Dermis microvascular lymphatic vessel endothelial cell (primary cell): ENCODE measurements around the gene CDKN2C. TPM values are rescaled to one million over a fixed set of nuclear protein-coding genes. Genes with fewer than 3 reads are reported as not detected.
"Not testable (repeated sequence)": the region's sequence is repeated elsewhere in the genome, so short reads cannot be mapped to it uniquely, and the experiment has no call there.

ENCODE experiments used
- DNase-seq, 2 donors: peaks; one replicate each; pipeline versions ENCODE4 v3.0.0 to v3.0.0-alpha.2; 2010; ENCODE audit warnings: low read depth in 2 of 2
- total RNA-seq: library from RNA; depleted of rRNA; stranded (reverse); fragments of >200 nt; gene quantifications from 2 replicates; pipeline ENCODE4 v1.2.1, GENCODE V29; 2014

Gene CDKN2C
- 12.0 and 17.6 TPM in 2 replicates for total RNA-seq

DNA sequence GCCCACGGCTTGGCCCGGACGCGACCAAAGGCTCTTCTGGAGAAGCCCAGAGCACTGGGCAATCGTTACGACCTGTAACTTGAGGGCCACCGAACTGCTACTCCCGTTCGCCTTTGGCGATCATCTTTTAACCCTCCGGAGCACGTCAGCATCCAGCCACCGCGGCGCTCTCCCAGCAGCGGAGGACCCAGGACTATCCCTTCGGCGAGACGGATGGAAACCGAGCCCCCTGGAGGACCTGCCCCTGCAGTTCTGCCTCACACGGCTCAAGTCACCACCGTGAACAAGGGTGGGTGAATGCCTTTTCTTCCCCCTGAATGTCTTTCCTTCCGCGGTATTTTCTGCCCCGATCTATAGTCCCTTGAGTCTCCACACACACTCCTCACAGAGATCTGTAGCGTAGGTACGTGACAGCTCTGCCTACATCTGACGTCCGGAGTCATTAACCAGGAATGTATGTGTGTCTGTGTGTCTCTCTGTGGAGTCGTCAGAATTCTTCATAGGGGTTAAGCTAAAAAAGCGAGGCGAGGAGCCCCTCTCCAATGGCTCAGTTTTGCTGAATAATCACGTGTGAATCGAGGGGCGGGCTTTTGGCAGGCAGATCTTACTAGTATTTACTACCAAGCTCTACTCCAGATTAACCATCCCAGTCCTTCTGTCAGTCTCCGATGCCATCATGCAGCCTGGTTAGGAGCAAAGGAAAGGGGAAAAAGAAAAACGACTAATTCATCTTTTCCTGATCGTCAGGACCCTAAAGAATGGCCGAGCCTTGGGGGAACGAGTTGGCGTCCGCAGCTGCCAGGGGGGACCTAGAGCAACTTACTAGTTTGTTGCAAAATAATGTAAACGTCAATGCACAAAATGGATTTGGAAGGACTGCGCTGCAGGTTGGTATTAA lies at the start of gene CDKN2C:
CDKN2C (plus strand) TSS at position 635 of the 898 bp plus-strand sequence; CDS start at position 759, 124 bp downstream.
- peak; percentile 69 to 86 for DNase-seq

GRCh38 chr1:50920409-50920808 lies 49.6 kb upstream of the CDKN2C start:
- DNase-seq = no peak

DNA sequence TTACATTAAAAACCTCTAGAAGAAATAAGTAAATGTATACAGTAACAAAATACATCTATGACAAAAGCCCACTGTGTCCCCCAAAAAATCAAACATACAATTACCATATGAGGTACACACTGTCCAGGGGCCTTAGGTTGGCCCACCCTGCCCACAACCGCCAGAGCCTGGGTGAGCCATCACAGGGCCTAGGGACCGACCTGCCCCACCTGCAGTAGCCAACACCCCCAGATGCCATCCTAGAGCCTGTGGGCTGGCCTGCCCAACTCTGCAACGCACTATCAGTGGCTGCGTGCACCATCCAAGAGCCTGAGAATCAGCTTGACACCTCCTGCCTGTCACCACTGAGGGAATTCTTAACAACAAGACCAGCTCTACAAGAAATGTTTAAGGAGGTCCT lies 49.0 kb upstream of the CDKN2C start:
- DNase-seq = no peak

GRCh38 chr1:50923564-50923963 lies 46.5 kb upstream of the CDKN2C start:
- DNase-seq = no peak

DNA sequence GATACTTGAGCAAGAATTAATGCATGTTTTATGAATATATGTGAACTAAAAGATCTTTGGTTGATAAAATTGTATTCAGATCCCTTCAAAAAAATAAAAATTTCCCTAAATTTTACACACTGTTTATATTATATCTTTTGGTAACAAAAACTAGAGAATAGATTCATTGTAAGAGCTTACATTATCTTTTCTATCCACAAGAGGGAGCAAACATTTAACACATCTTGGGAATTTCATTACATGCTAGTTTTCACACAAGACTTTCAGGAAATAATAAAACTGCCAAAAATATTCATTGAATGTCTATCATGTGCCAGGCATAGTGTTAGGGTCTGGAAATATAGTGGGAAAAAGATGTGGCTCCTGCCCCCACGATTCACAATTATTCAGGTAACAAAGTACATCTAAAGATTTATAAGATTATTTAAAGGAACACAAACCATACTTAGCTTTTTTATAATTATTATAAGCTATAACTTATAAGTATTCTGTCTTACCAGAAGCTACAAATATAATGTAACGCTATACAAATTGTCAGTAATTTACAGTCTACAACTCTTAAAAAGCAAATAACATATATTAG lies 40.6 kb upstream of the CDKN2C start:
- peak; percentile 62 to 69 for DNase-seq

GRCh38 chr1:50930193-50930592 lies 39.9 kb upstream of the CDKN2C start:
- DNase-seq = peak; percentile 30 to 55

GRCh38 chr1:50930965-50931737 lies 38.9 kb upstream of the CDKN2C start:
- DNase-seq = no peak

DNA sequence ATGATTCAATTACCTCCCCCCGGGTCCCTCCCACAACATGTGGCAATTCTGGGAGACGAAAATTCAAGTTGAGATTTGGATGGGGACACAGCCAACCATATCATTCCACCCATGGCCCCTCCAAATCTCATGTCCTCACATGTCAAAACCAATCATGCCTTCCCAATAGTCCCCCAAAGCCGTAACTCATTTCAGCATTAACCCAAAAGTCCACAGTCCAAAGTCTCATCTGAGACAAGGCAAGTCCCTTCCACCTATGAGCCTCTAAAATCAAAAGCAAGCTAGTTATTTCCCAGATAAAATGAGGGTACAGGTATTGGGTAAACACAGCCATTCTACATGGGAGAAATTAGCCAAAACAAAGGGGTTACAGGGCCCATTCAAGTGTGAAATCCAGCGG lies 38.0 kb upstream of the CDKN2C start:
- not testable (repeated sequence) for DNase-seq

DNA sequence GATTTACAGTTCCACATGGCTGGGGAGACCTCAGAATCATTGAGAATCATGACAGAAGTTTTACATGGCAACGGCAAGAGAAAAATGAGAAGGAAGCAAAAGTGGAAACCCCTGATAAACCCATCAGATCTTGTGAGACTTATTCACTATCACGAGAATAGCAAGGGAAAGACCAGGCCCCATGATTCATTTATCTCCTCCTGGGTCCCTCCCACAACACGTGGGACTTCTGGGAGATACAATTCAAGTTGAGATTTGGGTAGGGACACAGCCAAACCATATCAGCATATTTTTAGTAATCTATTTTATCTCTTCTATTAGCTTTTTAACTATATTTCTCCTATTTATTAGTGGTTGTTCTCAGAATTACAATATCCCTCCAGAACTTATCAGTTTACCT lies 36.3 kb upstream of the CDKN2C start:
- not testable (repeated sequence) for DNase-seq

- DNase-seq = no peak
Measured at GRCh38 chr1:50934838-50935237, 35.2 kb upstream of the CDKN2C start.

- DNase-seq = not testable (repeated sequence)
Measured at GRCh38 chr1:50935276-50935675, 34.8 kb upstream of the CDKN2C start.

DNA sequence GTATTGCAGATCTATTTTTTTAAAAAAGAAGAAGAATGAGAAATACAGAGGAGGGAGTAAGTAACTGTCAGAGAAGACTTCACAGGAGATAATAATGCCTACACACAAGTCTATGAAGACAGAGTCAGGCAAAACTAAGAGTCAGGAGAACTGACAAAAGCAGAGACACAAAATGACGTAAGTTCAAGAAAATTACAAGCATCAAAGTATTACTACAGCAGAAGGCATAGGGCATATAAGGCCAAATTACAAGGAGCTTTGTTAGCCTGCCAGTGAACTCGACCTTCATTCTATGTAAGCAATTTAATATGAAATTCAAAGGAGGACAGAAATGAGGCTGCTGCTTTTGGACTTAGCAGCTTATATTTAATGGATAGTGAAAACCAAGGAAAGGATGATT lies 33.7 kb upstream of the CDKN2C start:
- DNase-seq = no peak

DNA sequence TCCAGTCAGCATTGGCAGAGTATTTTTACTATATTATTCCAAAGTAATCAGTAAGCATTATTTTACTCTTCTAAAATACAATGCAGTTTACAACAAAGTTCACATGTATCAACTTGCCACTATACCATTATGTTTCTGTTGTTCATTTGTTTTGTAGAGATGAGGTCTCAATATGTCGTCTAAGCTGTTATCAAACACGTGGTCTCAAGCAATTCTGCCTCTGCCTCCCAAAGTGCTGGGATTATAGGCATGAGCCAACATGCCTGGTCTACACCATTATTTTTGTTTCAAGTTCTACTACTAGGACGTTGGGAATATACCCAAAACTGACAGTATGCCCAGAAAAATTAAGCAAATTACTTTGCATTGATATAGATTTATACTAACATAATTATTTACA lies 29.8 kb upstream of the CDKN2C start:
- DNase-seq = no peak

DNA sequence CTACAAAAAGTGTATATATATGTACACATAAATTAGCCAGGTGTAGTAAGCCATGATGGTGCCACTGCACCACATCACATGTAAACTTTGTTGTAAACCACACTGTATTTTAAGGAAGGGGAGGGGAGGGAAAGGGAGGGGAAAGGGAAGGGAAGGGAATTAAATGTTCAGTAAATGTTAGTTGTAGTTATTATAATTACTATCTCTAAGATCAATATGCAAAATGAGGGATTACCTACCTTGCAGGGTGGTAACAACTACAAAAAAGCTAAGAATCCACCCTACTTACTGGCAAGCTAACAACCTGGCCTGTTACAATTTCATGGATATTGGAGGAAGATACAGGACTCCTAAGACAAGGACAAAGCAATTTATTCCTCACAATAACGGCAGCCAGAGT lies 27.7 kb upstream of the CDKN2C start:
- no peak for DNase-seq

DNA sequence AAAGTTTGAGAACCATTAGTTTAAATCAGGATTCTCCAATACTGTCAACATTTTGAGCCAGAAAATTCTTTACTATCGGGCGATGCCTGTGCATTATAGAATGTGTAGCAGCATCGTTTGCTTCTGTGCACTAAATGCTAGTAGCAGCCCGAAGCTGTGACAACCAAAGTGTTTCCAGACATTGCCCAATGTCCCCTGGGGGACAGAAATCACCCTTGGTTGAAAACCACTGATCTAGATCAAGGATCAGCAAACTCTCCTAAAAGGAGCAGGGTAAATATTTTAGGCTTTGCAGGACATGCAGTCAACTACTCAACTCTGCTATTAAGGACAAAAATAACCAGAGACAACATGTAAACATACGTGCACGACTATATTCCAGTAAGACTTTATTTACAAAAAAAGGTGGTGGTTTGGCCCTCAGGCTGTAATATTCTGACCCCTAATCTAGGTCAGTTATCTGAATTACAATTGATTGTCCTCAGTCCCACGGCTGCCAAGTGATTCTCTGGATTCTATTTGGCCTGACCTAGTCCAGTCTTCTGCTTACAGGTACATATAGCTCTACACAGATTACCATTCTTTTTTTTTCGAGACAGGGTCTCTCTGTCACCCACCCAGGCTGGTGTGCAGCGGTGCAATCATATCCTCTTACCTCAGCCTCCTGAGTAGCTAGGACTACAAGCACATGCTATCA lies 20.6 kb upstream of the CDKN2C start:
- DNase-seq = no peak

DNA sequence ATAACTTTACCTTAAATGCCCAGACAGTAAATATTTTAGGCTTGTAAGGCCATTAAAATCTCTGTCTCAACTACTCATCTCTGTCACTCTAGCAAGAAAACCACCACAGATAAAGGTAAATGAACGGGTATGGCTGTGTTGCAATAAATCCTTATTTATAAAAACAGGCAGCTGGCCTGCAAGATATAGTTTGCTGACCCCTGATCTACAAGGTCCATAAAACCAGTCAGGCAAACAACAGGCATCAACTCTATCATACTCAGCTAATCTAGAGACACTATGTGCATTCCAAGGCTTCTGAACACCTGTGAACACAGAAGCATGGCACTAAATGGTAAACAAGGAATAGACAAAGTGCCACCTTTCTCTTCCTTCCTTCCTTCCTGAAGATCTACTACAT lies 19.6 kb upstream of the CDKN2C start:
- DNase-seq = no peak

- not testable (repeated sequence) for DNase-seq
Measured at GRCh38 chr1:50952566-50952965, 17.5 kb upstream of the CDKN2C start.

DNA sequence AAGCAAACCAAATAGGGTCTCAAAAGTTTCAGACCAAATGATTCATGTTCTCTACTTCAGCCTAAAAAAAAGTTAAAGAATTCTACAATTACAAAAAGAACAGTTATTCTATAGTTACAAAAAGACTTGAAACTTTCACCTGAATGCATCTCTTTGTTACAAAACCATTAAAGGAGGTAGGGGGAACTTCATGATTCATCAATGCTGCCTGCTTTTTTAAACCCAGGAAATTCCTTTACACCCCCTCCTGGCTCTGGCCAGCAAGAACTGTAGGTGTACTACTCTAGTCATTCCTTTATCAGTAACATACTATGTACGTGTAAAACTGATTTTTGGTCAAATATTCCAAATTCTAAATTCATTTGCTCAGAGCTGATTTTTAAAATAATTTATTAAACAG lies 14.9 kb upstream of the CDKN2C start:
- DNase-seq = no peak

DNA sequence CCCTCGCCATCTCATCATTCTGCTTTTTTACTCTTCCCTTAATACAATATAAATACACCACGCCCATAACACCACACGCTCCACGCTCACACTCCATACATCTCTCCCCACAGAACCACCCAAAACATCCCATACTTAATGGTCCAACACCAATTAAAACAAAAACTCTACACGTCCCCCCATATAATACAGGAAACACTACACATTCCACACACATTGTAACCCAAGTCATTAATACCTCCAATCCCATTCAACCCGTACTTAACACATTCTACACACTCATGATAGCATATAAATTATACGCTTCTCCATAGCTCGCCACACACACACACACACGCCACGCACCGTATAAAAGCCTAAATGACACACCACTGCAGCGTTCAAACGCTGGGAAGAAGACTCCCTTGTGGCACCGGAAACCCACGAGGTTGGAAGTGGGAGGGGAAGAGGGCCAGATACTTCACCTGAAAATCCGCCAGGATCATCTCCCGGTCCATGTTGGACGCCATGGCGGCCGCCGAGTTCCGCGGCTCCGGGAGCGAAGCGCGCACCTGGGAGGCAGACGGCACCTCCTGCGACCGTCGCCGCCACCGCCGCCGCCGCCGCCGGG lies 10.6 kb upstream of the CDKN2C start:
- DNase-seq = peak in 1 of 2 donors; percentile 58

DNA sequence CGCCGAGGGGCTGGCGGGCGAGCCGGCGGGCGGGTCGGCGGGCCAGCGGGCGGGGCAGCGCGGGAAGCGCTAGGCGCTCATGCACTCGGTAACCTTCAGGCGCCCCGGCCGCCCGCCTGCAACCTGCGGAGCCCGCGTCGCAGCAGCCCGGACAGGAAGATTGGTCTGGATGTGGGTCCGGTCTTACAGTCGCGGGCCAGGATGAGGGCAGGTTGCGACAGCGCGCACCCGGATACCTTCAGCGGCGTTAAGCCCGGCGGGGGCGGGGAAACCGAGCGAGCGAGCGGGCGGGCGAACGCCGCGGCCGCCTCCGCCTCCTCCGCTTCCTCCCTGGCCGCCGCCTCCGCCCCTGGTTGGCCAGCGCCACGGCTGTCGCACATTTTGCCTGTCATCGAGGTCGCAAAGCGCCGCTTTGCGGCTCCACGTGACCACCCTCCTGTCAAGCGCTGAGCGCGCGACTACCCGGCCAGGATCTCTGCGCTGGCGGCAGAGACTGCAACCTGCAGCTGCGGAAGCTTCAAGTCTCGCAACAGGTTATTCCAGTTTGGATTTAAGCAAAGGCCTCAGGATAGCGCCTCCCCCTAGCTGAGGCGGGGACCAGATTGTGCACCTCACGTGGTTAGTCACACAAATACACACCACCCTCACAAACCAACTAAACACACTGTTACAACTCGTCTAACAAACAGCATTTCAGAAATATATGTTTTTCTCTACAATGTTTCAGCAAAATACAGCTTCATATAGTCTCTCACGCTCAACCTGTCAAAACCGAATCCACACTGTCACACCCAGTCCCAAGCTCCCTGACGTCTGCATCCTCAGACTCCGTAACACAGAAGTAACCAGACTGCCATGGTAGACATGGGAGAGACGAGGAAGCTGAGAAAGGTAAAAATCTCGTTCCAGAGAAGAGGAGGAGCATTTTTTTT lies 9.9 kb upstream of the CDKN2C start, which contains the start of gene FAF1:
FAF1 (minus strand) TSS at position 355 of the 932 bp plus-strand sequence. CDS start 456 bp downstream, outside the sequence.
- DNase-seq = peak; percentile 96 to 98
